Measurements from ENCODE around the gene MAPK13.

MAPK13 gene

DNA sequence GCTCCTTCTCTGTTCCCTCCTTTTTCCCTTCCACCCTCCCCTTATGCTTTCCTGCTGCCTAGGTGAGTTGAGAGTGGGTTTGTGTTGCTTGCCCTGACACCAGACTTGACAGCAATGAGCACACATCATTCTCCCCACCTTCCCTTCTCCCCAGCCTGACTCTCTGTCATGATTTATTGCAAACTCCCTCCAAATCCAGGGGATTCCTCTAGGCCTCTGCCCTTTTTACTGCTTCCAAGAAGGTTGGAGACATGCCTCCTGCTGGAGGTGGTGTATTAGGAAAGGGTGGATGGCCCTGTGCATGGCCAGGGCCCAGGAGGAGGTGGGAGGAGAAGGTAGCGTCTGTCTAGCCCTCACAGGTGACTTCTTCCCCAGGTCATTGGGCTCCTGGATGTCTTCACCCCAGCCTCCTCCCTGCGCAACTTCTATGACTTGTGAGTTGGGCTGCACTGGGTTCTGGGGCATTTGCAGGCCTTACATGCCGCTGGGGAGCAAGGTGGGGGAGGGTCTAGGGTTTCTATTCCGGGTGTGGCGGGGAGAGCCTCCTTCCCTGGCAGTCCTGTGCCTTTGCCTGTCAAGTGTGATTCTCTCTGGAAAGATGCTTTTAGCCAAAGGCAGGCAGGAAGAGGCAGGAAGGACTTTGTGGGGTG lies 2.1 kb downstream of the MAPK13 start:
- Histone ChIP-seq H3K27me3 (ENCODE audit: insufficient read depth, poor library complexity, severe bottlenecking) (peaks cover 10% of the 10 kb centered on the region), H3K4me3 (replicated peaks; ENCODE audit: insufficient read depth, low read length) (no peak overlapping the region), H3K27ac (replicated peaks) (no peak overlapping the region)
- TF ChIP-seq, protein P1, sequence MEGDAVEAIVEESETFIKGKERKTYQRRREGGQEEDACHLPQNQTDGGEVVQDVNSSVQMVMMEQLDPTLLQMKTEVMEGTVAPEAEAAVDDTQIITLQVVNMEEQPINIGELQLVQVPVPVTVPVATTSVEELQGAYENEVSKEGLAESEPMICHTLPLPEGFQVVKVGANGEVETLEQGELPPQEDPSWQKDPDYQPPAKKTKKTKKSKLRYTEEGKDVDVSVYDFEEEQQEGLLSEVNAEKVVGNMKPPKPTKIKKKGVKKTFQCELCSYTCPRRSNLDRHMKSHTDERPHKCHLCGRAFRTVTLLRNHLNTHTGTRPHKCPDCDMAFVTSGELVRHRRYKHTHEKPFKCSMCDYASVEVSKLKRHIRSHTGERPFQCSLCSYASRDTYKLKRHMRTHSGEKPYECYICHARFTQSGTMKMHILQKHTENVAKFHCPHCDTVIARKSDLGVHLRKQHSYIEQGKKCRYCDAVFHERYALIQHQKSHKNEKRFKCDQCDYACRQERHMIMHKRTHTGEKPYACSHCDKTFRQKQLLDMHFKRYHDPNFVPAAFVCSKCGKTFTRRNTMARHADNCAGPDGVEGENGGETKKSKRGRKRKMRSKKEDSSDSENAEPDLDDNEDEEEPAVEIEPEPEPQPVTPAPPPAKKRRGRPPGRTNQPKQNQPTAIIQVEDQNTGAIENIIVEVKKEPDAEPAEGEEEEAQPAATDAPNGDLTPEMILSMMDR (IDR thresholded peaks at IDR 0.05; ENCODE audit: insufficient read depth, low read length) = no peak
- TF ChIP-seq GABPA (IDR thresholded peaks at IDR 0.05; ENCODE audit: low read depth) (no peak), SPI1 (IDR thresholded peaks at IDR 0.05; ENCODE audit: borderline replicate concordance, low read depth) (no peak), POLR2AphosphoS5 (IDR thresholded peaks at IDR 0.05; ENCODE audit: low read depth) (no peak)
- TF ChIP-seq, protein P2, sequence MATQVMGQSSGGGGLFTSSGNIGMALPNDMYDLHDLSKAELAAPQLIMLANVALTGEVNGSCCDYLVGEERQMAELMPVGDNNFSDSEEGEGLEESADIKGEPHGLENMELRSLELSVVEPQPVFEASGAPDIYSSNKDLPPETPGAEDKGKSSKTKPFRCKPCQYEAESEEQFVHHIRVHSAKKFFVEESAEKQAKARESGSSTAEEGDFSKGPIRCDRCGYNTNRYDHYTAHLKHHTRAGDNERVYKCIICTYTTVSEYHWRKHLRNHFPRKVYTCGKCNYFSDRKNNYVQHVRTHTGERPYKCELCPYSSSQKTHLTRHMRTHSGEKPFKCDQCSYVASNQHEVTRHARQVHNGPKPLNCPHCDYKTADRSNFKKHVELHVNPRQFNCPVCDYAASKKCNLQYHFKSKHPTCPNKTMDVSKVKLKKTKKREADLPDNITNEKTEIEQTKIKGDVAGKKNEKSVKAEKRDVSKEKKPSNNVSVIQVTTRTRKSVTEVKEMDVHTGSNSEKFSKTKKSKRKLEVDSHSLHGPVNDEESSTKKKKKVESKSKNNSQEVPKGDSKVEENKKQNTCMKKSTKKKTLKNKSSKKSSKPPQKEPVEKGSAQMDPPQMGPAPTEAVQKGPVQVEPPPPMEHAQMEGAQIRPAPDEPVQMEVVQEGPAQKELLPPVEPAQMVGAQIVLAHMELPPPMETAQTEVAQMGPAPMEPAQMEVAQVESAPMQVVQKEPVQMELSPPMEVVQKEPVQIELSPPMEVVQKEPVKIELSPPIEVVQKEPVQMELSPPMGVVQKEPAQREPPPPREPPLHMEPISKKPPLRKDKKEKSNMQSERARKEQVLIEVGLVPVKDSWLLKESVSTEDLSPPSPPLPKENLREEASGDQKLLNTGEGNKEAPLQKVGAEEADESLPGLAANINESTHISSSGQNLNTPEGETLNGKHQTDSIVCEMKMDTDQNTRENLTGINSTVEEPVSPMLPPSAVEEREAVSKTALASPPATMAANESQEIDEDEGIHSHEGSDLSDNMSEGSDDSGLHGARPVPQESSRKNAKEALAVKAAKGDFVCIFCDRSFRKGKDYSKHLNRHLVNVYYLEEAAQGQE (IDR thresholded peaks at IDR 0.05; ENCODE audit: insufficient replicate concordance, low read depth) = no peak
- no peak for DNase-seq (ENCODE audit: low read depth in 1 of 2, low spot score in 1 of 2)

GRCh38 chr6:36133148-36133547 lies 2.8 kb downstream of the MAPK13 start:
- TF ChIP-seq, protein P1 (IDR thresholded peaks at IDR 0.05; ENCODE audit: insufficient read depth, low read length) = no peak
- no peak for TF ChIP-seq GABPA (IDR thresholded peaks at IDR 0.05; ENCODE audit: low read depth)
- peaks cover 10% of the 10 kb centered on the region for H3K27me3 ChIP-seq (ENCODE audit: insufficient read depth, poor library complexity, severe bottlenecking)
- no peak overlapping the region for H3K4me3 ChIP-seq (replicated peaks; ENCODE audit: insufficient read depth, low read length)
- no peak for DNase-seq (ENCODE audit: low read depth in 1 of 2, low spot score in 1 of 2)
- H3K27ac ChIP-seq (replicated peaks) = no peak overlapping the region

GRCh38 chr6:36133912-36134311 lies 3.6 kb downstream of the MAPK13 start:
- Histone ChIP-seq H3K4me3 (replicated peaks; ENCODE audit: insufficient read depth, low read length) (no peak overlapping the region), H3K27me3 (ENCODE audit: insufficient read depth, poor library complexity, severe bottlenecking) (peaks cover 10% of the 10 kb centered on the region), H3K27ac (replicated peaks) (no peak overlapping the region)
- no peak for DNase-seq (ENCODE audit: low read depth in 1 of 2, low spot score in 1 of 2)
- TF ChIP-seq, protein P1 (IDR thresholded peaks at IDR 0.05; ENCODE audit: insufficient read depth, low read length) = no peak
- TF ChIP-seq POLR2AphosphoS5 (IDR thresholded peaks at IDR 0.05; ENCODE audit: low read depth) (no peak), SPI1 (IDR thresholded peaks at IDR 0.05; ENCODE audit: borderline replicate concordance, low read depth) (no peak), GABPA (IDR thresholded peaks at IDR 0.05; ENCODE audit: low read depth) (no peak)
- TF ChIP-seq, protein P2 (IDR thresholded peaks at IDR 0.05; ENCODE audit: insufficient replicate concordance, low read depth) = no peak

Data from HL-60 (cell line).